ENCODE data around the gene ELF3.

- TF ChIP-seq CTCF (IDR thresholded peaks at IDR 0.05 in 8 of 11, conservative IDR thresholded peaks at IDR 0.05 in 3 of 11) (no peak), POLR2A (IDR thresholded peaks at IDR 0.05) (no peak), POLR2AphosphoS5 (IDR thresholded peaks at IDR 0.05) (no peak)
These were observed 5.8 kb downstream of the ELF3 start for GRCh38 chr1:202016022-202016810.
